Memory B cell (primary cell): ENCODE data around the gene HLA-A.
"Not testable (repeated sequence)": the region's sequence is repeated elsewhere in the genome, so short reads cannot be mapped to it uniquely, and the experiment has no call there.

Source experiments
- ATAC-seq: fragments of 150-1000 bp; cut with Tn5 transposase; 2 replicates; pipeline ENCODE4 v1.10.0; 2021; ENCODE audit warnings: low read depth, mild to moderate bottlenecking, moderate library complexity
- DNase-seq, 2 donors: peaks; one replicate each; pipeline ENCODE4 v3.0.0; 2022; ENCODE audit warnings: low spot score in 2 of 2
- H3K27ac Mint-ChIP-seq: one replicate; pipeline ENCODE4 v1.8.0; 2022; ENCODE audit warnings: mild to moderate bottlenecking, moderate library complexity, mixed read lengths
- H3K27me3 Mint-ChIP-seq: one replicate; pipeline ENCODE4 v1.8.0; 2022; ENCODE audit warnings: mixed read lengths
- H3K36me3 Mint-ChIP-seq: one replicate; pipeline ENCODE4 v1.8.0; 2022; ENCODE audit warnings: mild to moderate bottlenecking, mixed read lengths
- H3K4me1 Mint-ChIP-seq: one replicate; pipeline ENCODE4 v1.8.0; 2022; ENCODE audit warnings: mixed read lengths
- H3K4me3 Mint-ChIP-seq: one replicate; pipeline ENCODE4 v1.8.0; 2022; ENCODE audit warnings: mild to moderate bottlenecking, moderate library complexity, mixed read lengths
- H3K9me3 Mint-ChIP-seq: one replicate; pipeline ENCODE4 v1.8.0; 2022; ENCODE audit warnings: mixed read lengths

HLA-A gene

DNA sequence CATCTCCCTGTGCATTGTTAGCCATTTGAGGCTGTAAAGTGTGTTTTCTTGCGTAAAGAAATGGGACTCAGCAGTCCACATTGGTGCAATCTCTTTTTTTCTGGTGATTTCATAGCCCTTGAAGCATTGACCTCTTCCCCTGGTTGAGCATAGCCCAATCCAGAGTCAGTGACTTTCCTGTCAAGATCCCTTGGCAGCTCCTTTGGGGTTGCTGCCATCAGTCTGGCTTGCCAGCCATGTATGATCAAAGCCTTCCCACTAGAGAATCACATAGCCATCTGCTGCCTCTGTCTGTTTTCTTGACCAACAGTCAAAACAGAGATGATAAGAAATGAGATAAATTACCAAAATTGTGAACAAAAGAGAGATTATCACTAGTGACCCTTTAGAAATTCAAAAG lies 19.6 kb downstream of the HLA-A start:
- H3K27ac Mint-ChIP-seq = no peak overlapping the region
- peaks cover 40% of the 10 kb centered on the region for H3K4me1 Mint-ChIP-seq

DNA sequence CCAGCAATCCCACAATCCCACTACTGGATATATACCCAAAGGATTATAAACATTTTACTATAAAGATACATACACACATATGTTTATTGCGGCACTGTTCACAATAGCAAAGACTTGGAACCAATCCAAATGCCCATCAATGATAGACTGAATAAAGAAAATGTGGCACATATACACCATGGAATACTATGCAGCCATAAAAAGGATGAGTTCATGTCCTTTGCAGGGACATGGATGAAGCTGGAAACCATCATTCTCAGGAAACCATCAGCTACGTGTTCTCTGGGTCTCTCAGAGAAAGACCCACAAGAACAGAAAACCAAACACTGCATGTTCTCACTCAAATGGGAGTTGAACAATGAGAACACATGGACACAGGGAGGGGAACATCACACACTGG lies 21.4 kb downstream of the HLA-A start:
- H3K4me1 Mint-ChIP-seq = peaks cover 33% of the 10 kb centered on the region
- H3K4me3 Mint-ChIP-seq, DNase-seq, H3K9me3 Mint-ChIP-seq, ATAC-seq, H3K27ac Mint-ChIP-seq, H3K27me3 Mint-ChIP-seq, H3K36me3 Mint-ChIP-seq: not testable (repeated sequence)

More for the DNA sequence above, 19.6 kb downstream of the HLA-A start:
- ATAC-seq (no peak), DNase-seq (no peak)
- no peaks in the 10 kb centered on the region for H3K9me3 Mint-ChIP-seq
- no peaks in the 10 kb centered on the region for H3K27me3 Mint-ChIP-seq
- no peak overlapping the region for H3K4me3 Mint-ChIP-seq
- H3K36me3 Mint-ChIP-seq = no peaks in the 10 kb centered on the region

- no peaks in the 10 kb centered on the region for H3K36me3 Mint-ChIP-seq
- H3K27ac Mint-ChIP-seq = peak overlapping the region; percentile 77
- H3K27me3 Mint-ChIP-seq = no peaks in the 10 kb centered on the region
- no peaks in the 10 kb centered on the region for H3K9me3 Mint-ChIP-seq
- ATAC-seq (no peak), DNase-seq (no peak)
- H3K4me3 Mint-ChIP-seq = peak overlapping the region; percentile 76
- peaks cover 25% of the 10 kb centered on the region for H3K4me1 Mint-ChIP-seq
These were observed 22.2 kb downstream of the HLA-A start for GRCh38 chr6:29964518-29964886.

GRCh38 chr6:29964887-29965562 lies 22.7 kb downstream of the HLA-A start:
- H3K27me3 Mint-ChIP-seq = no peaks in the 10 kb centered on the region
- ATAC-seq (peak; percentile 97), DNase-seq (peak in 1 of 2 donors; percentile 66)
- H3K9me3 Mint-ChIP-seq = no peaks in the 10 kb centered on the region
- no peaks in the 10 kb centered on the region for H3K36me3 Mint-ChIP-seq
- H3K4me1 Mint-ChIP-seq = peaks cover 23% of the 10 kb centered on the region
- H3K27ac Mint-ChIP-seq = peak overlapping the region; percentile 77
- H3K4me3 Mint-ChIP-seq = peak overlapping the region; percentile 76

DNA sequence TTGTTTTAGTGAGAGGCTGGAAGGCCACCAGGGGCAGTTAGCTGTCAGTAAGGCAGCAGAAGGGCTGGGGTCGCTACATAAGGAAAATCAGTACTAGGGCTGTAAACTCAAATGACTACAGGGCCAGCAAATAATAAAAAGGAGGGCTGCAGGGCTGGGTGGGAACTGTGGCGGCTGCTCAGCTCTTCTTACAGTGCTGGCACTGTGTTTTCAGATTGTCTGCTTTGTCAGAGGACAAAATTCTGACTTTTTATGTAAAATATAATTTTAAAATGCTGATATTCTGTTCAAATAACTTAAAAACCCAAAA lies 23.2 kb downstream of the HLA-A start:
- Mint-ChIP-seq H3K4me3 (peak overlapping the region; percentile 76), H3K27me3 (no peaks in the 10 kb centered on the region), H3K4me1 (peaks cover 21% of the 10 kb centered on the region), H3K9me3 (no peaks in the 10 kb centered on the region), H3K36me3 (no peaks in the 10 kb centered on the region), H3K27ac (peak overlapping the region; percentile 77)
- DNase-seq (no peak), ATAC-seq (no peak)

GRCh38 chr6:29965873-29966601 lies 23.7 kb downstream of the HLA-A start:
- no peak for DNase-seq
- Mint-ChIP-seq H3K27me3 (no peaks in the 10 kb centered on the region), H3K36me3 (no peaks in the 10 kb centered on the region), H3K9me3 (no peaks in the 10 kb centered on the region), H3K4me1 (peaks cover 20% of the 10 kb centered on the region), H3K27ac (peak overlapping the region; percentile 77), H3K4me3 (peak overlapping the region; percentile 57)
- peak; percentile 34 for ATAC-seq

- Mint-ChIP-seq H3K9me3 (no peaks in the 10 kb centered on the region), H3K4me1 (peaks cover 23% of the 10 kb centered on the region), H3K27me3 (peaks cover 6% of the 10 kb centered on the region), H3K36me3 (peaks cover 2% of the 10 kb centered on the region), H3K27ac (no peak overlapping the region), H3K4me3 (no peak overlapping the region)
- no peak for DNase-seq
- ATAC-seq = no peak
These were observed 25.2 kb downstream of the HLA-A start for GRCh38 chr6:29967379-29968010.

GRCh38 chr6:29968130-29968529 lies 25.8 kb downstream of the HLA-A start:
- H3K36me3 Mint-ChIP-seq = peaks cover 2% of the 10 kb centered on the region
- peaks cover 25% of the 10 kb centered on the region for H3K4me1 Mint-ChIP-seq
- H3K4me3 Mint-ChIP-seq = no peak overlapping the region
- DNase-seq = no peak
- ATAC-seq = no peak
- H3K27me3 Mint-ChIP-seq = peaks cover 9% of the 10 kb centered on the region
- H3K9me3 Mint-ChIP-seq = no peaks in the 10 kb centered on the region
- H3K27ac Mint-ChIP-seq = no peak overlapping the region

DNA sequence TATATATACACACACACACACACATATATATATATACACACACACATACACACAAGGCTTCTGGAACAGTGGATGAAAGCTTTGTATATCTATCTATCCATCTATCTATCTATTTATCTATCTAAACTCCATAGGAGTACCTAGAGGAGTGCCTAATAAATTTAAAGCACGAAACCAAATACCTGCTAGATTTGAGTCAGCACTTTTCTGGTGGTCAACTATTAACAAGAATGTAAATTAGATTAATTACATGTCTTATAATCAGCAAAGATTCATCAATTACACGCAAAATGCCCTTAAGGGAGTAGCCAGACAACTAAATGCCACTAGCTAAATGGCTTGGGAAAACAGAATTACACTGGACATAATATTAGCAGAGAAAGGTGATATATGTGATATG lies 26.6 kb downstream of the HLA-A start:
- H3K9me3 Mint-ChIP-seq = no peaks in the 10 kb centered on the region
- H3K27me3 Mint-ChIP-seq = peaks cover 10% of the 10 kb centered on the region
- ATAC-seq (no peak), DNase-seq (no peak)
- H3K4me3 Mint-ChIP-seq = no peak overlapping the region
- peaks cover 3% of the 10 kb centered on the region for H3K36me3 Mint-ChIP-seq
- H3K4me1 Mint-ChIP-seq = peaks cover 25% of the 10 kb centered on the region
- no peak overlapping the region for H3K27ac Mint-ChIP-seq

- no peak for ATAC-seq
- Mint-ChIP-seq H3K9me3 (no peaks in the 10 kb centered on the region), H3K27ac (no peak overlapping the region), H3K27me3 (peaks cover 25% of the 10 kb centered on the region), H3K4me3 (no peak overlapping the region), H3K4me1 (peaks cover 29% of the 10 kb centered on the region), H3K36me3 (peaks cover 6% of the 10 kb centered on the region)
- no peak for DNase-seq
These were observed 28.4 kb downstream of the HLA-A start for GRCh38 chr6:29970711-29971110.

GRCh38 chr6:29974901-29975560 lies 32.7 kb downstream of the HLA-A start:
- DNase-seq (no peak), ATAC-seq (no peak)
- Mint-ChIP-seq H3K27me3 (peaks cover 36% of the 10 kb centered on the region), H3K36me3 (peaks cover 6% of the 10 kb centered on the region), H3K4me1 (peaks cover 26% of the 10 kb centered on the region), H3K27ac (no peak overlapping the region), H3K4me3 (peak overlapping the region; percentile 93), H3K9me3 (no peaks in the 10 kb centered on the region)

DNA sequence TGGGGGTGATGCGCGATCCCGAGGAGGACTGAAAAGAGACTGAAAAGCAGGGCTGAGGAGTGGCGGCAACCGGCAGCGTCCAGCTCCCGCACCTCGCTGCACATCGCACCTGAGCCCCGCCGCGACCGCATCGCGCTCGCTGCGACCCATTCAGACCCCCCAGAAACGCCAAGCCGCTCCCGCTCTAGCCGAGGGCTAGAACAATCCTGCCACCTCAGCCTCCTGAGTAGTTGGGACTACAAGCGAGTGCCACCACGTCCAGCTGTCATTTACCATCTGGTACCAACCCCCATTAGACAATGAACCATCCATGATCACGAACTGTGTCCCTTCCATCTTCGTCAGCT lies 33.2 kb downstream of the HLA-A start:
- H3K4me1 Mint-ChIP-seq = peaks cover 26% of the 10 kb centered on the region
- peaks cover 6% of the 10 kb centered on the region for H3K36me3 Mint-ChIP-seq
- ATAC-seq (no peak), DNase-seq (no peak)
- no peak overlapping the region for H3K27ac Mint-ChIP-seq
- peak overlapping the region; percentile 93 for H3K4me3 Mint-ChIP-seq
- H3K27me3 Mint-ChIP-seq = peaks cover 36% of the 10 kb centered on the region
- H3K9me3 Mint-ChIP-seq = no peaks in the 10 kb centered on the region

GRCh38 chr6:29976253-29976587 lies 33.9 kb downstream of the HLA-A start:
- Mint-ChIP-seq H3K9me3 (no peaks in the 10 kb centered on the region), H3K4me1 (peaks cover 28% of the 10 kb centered on the region), H3K27ac (no peak overlapping the region), H3K27me3 (peaks cover 36% of the 10 kb centered on the region), H3K36me3 (peaks cover 6% of the 10 kb centered on the region), H3K4me3 (peak overlapping the region; percentile 93)
- DNase-seq (no peak), ATAC-seq (no peak)
